ENCODE data around the gene CREB5. TPM values are rescaled to one million over a fixed set of nuclear protein-coding genes. Genes with fewer than 3 reads are reported as not detected.

The CREB5 gene
- total RNA-seq, 2 donors from 2014 or later = 0.53 to 2.6 TPM

GRCh38 chr7:28602282-28602681, 190.0 kb downstream of the CREB5 start:
- H3K36me3 Mint-ChIP-seq (ENCODE audit: low read depth) = no peaks in the 10 kb centered on the region
- TF ChIP-seq, protein P1, sequence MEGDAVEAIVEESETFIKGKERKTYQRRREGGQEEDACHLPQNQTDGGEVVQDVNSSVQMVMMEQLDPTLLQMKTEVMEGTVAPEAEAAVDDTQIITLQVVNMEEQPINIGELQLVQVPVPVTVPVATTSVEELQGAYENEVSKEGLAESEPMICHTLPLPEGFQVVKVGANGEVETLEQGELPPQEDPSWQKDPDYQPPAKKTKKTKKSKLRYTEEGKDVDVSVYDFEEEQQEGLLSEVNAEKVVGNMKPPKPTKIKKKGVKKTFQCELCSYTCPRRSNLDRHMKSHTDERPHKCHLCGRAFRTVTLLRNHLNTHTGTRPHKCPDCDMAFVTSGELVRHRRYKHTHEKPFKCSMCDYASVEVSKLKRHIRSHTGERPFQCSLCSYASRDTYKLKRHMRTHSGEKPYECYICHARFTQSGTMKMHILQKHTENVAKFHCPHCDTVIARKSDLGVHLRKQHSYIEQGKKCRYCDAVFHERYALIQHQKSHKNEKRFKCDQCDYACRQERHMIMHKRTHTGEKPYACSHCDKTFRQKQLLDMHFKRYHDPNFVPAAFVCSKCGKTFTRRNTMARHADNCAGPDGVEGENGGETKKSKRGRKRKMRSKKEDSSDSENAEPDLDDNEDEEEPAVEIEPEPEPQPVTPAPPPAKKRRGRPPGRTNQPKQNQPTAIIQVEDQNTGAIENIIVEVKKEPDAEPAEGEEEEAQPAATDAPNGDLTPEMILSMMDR (conservative IDR thresholded peaks at IDR 0.05) = no peak
- Histone ChIP-seq H3K9ac (ENCODE audit: extremely low read depth, low read length, poor library complexity, severe bottlenecking) (no peak overlapping the region), H3K9me3 (ENCODE audit: control insufficient read depth, low read length) (no peaks in the 10 kb centered on the region), H3K4me3 (ENCODE audit: low read length) (no peak overlapping the region), H3K4me1 (ENCODE audit: control insufficient read depth, insufficient read depth, low read length) (no peaks in the 10 kb centered on the region), H3K27ac (ENCODE audit: low read depth, low read length) (no peak overlapping the region), H3K36me3 (ENCODE audit: control insufficient read depth, insufficient read depth, low read length) (no peaks in the 10 kb centered on the region), H3K27me3 (ENCODE audit: control insufficient read depth, insufficient read depth, low read length, poor library complexity, severe bottlenecking) (no peaks in the 10 kb centered on the region)
- no peak overlapping the region for H3K4me3 Mint-ChIP-seq
- WGBS, 2 experiments (ENCODE audit: insufficient coverage in 1 of 2, insufficient read length in 1 of 2) = 95 to 100% methylated on average over 2 to 3 of the region's 3 CpGs
- H3K9me3 Mint-ChIP-seq = no peaks in the 10 kb centered on the region
- no peaks in the 10 kb centered on the region for H3K27me3 Mint-ChIP-seq (ENCODE audit: insufficient read depth)
- peaks cover 2% of the 10 kb centered on the region for H3K4me1 Mint-ChIP-seq
- H3K27ac Mint-ChIP-seq = no peak overlapping the region
- DNase-seq = no peak

GRCh38 chr7:28605427-28606085, 193.2 kb downstream of the CREB5 start:
- no peak overlapping the region for H3K4me3 ChIP-seq (ENCODE audit: low read length)
- H3K27me3 Mint-ChIP-seq (ENCODE audit: insufficient read depth) = no peaks in the 10 kb centered on the region
- H3K4me1 Mint-ChIP-seq = no peaks in the 10 kb centered on the region
- H3K9me3 ChIP-seq (ENCODE audit: control insufficient read depth, low read length) = no peaks in the 10 kb centered on the region
- H3K4me1 ChIP-seq (ENCODE audit: control insufficient read depth, insufficient read depth, low read length) = no peaks in the 10 kb centered on the region
- H3K9me3 Mint-ChIP-seq = no peaks in the 10 kb centered on the region
- TF ChIP-seq, protein P1 (conservative IDR thresholded peaks at IDR 0.05) = no peak
- no peak overlapping the region for H3K27ac Mint-ChIP-seq
- H3K9ac ChIP-seq (ENCODE audit: extremely low read depth, low read length, poor library complexity, severe bottlenecking) = no peak overlapping the region
- WGBS, 2 experiments (ENCODE audit: insufficient coverage in 1 of 2, insufficient read length in 1 of 2) = 92 to 94% methylated on average over 2 to 7 of the region's 7 CpGs
- no peaks in the 10 kb centered on the region for H3K27me3 ChIP-seq (ENCODE audit: control insufficient read depth, insufficient read depth, low read length, poor library complexity, severe bottlenecking)
- H3K36me3 ChIP-seq (ENCODE audit: control insufficient read depth, insufficient read depth, low read length) = no peaks in the 10 kb centered on the region
- H3K27ac ChIP-seq (ENCODE audit: low read depth, low read length) = no peak overlapping the region
- no peaks in the 10 kb centered on the region for H3K36me3 Mint-ChIP-seq (ENCODE audit: low read depth)
- no peak overlapping the region for H3K4me3 Mint-ChIP-seq
- DNase-seq = no peak

- Mint-ChIP-seq H3K4me1 (no peaks in the 10 kb centered on the region), H3K27me3 (ENCODE audit: insufficient read depth) (no peaks in the 10 kb centered on the region), H3K4me3 (no peak overlapping the region), H3K9me3 (no peaks in the 10 kb centered on the region), H3K36me3 (ENCODE audit: low read depth) (no peaks in the 10 kb centered on the region), H3K27ac (no peak overlapping the region)
- Histone ChIP-seq H3K9ac (ENCODE audit: extremely low read depth, low read length, poor library complexity, severe bottlenecking) (no peak overlapping the region), H3K4me3 (ENCODE audit: low read length) (no peak overlapping the region), H3K27ac (ENCODE audit: low read depth, low read length) (no peak overlapping the region), H3K36me3 (ENCODE audit: control insufficient read depth, insufficient read depth, low read length) (no peaks in the 10 kb centered on the region), H3K27me3 (ENCODE audit: control insufficient read depth, insufficient read depth, low read length, poor library complexity, severe bottlenecking) (no peaks in the 10 kb centered on the region), H3K9me3 (ENCODE audit: control insufficient read depth, low read length) (no peaks in the 10 kb centered on the region), H3K4me1 (ENCODE audit: control insufficient read depth, insufficient read depth, low read length) (no peaks in the 10 kb centered on the region)
- no peak for DNase-seq
- TF ChIP-seq, protein P1 (conservative IDR thresholded peaks at IDR 0.05) = no peak
Measured at GRCh38 chr7:28606421-28606820, 194.1 kb downstream of the CREB5 start.
